NCI-H1417 (cell line): Measurements from ENCODE around the gene C10orf71.
A peak's percentile ranks its signal among the peaks of the same experiment; 100 is the strongest.

ENCODE experiments used
- DNase-seq, 3 experiments: peaks; one replicate each; lab custom pipeline; 2025; lab: John Stamatoyannopoulos, UW

Gene C10orf71

DNA sequence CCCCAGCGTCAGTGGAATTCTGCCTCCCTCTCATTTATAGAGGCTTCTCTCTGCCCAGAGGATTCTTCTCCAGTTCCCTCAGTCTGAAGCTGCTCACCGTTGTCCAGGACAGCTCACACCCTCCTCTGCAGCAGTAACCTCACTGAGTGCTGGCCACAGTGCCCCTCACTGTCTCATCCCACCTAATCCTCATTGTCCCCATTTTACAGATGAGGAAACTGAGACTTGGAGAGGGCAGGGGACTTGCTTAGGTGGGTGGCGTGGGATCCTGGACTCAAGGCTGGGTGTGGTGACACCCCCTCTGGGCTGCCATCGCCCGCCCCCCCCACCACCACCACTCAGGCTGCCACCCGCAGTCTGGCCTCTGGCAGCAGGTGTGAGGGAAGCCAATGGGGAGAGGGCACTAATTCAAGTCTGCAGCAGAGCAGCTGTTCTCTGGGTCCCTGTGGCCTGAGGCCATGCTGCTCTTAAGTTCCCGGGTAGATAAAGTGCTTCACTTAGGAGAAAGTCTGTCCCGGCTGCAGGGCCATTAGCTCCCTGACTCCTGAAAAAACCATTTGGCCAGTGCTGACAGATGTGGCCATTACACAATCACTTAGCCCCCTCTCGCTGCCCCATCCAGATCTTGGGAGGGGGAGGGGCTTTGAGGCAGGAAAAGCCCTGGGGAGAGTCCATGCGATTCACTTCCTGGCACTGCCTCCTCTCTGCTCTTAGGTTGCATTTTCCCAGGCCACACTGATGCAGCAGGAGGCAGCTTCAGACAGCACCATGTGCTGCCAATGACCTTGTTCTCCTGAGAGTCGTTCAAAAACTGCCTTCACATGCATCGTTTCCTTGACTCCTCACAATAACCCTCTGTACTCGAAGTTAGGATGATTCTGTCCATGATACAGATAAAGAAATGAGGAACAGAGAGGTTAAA, 60.6 kb downstream of the C10orf71 start:
- peak in 2 of 3 experiments; percentile 19 to 62 for DNase-seq

DNA sequence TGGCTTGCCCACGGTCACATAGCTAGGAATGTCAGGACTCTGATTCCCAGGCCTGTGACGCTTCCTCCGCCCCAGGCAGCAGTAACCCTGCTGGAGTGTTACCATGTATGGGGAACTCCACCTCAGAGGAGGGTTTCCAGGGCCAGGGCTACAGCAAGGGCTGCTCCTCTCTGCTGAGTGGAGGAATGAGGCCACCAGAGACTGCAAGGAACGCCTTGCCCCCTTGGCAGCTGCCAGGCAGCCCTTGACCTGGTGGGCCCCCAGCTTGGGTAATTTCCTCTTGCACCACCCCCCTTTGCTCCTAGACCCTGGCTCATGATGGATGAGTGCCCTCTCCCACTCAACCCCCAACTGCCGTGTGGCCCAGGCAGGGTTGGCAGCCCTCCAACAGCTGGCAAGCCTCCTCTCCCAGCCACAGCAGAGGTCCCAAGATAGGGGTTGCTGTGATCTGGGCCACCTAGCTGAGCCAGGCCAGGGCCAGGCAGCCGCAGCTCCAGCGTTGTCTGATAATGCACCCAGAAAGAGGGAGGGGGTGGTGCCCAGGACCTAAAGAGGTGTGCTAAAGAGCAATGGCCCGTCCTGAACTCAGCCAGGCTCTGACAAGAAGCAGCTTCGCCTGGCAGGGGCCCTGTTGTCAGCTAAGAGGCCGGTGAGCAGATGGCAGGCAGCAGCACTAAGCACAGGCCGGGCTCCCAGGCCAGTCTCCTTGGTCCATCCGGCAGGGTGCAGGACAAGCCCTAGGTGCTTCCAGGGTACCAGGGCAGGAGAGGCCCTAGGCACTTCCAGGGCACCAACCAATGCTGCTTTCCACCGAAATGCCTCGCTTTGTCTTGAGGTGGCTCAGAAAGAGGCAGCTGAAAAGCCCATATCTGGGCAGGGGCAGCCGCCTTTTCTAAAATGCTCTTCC, 61.6 kb downstream of the C10orf71 start:
- peak in 1 of 3 experiments; percentile 7 for DNase-seq

DNA sequence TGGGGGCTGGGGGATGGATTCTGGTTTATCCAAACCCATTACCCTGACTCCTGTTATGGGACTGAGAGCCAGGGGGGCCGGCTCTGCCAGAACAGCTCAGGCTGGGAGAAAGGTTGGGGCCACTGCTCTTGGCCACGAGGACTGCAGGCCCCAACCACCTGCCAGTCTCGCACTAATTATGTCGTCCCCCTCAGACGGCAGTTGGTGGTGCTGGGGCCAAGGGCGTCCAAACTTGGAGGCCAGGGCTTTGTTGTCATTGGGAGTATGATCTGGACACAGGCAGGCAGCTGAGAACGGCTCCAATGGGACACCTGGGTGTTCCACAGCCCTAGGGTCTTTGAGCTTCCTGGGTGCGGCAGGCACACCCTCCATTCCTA, 62.2 kb downstream of the C10orf71 start:
- no peak for DNase-seq

DNA sequence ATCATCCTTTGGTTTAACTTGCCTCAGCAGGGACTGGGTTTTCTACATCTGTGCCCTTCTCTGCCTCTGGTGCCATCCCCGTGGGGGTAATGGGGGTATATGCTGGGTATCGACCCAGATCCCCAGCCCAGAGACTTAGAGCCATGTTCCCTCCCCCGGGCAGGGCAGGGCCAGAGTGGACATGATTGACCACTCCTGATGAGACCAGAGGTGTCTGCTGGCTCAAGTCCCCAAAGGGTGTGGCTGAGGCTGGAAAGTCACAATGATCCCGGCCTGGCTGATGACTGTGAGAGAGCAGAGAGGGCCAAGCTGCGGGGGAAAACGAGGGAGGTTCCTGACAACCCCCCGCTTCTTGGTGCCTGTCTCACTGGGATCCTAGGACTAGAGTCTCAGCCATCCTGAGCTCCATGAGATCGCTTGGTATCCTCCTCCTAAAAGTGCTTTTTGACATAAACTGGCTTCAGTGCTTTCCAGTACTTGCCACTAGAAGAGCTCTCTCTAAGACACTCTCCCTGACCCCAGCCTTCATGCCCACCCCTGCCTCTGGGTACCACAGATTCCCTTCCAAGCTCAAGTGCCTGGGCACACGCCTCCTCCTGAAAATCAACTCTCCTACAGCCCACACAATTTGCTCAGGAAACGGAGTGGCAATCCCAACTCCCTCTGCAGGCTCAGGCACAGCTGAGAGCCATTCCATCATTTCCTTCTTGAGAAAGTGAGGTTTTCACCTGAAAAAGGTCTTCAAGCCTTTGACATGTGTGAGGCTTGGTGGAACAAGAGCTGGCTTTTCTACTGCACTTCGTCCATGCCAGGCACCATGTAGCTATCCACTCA, 63.0 kb downstream of the C10orf71 start:
- DNase-seq = no peak

DNA sequence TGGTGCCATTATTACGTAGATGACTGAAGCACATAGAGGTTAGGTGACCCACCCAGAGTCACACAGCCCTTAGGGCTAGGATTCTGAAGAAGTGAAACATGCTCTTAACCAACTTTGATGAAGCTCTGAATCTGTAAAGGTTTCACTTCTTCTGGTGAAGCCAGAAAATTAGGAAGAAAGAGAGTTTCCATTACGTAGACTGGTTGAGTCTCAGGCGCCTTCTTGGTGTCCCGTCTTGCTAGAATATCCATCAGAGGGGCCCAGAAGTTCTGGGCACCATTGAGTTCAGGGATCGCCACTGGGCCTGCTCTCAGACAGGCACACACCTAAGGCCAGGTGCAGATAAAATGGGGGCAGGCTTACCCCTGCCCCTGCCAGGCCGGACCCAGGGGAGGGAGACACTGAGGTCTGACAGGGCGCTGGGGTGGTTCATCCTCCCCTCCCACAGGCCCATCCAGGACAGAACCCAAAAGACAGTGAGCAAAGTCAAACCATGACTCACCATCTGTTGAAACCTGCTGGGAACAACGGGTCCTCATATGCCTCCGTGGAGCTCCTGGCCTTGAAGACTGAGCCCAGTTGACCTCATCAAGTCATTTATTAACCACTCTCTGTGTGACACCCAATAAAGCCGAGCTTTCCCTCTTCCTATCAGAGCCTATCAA, 63.8 kb downstream of the C10orf71 start:
- DNase-seq = no peak

DNA sequence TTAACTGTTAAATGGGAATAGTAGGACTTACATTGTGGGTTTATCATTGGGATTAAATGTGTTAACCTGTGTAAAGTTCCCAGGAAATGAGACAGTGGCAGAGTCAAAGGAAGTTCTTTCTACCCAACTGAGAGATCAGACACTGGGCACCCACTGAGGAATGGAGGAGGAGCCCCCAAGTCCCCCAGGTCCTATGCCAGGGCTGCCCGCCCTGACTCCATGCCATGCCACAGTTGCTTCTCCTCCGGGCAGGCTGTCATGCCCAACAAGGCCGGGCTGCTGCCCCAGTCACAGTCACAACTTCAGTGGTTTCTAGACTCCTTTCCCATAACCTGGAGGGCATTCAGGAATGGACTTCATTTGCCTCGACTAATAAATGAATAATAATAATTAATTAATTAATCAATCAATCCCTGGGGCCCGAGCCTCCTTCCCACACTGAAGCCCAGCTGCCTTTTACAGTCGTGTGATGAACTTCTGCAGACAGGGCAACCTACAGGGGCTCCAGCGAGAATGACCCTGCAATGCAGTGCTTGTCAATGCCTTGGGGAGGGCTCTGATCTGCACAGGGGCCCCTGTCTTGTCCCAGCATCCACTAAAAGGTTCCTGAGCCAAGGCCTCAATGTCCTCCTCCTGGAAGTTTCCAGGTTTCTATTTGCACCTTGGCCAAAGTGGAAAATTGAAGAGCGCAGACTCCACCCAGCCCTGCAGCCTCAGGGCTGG, 64.5 kb downstream of the C10orf71 start:
- no peak for DNase-seq

DNA sequence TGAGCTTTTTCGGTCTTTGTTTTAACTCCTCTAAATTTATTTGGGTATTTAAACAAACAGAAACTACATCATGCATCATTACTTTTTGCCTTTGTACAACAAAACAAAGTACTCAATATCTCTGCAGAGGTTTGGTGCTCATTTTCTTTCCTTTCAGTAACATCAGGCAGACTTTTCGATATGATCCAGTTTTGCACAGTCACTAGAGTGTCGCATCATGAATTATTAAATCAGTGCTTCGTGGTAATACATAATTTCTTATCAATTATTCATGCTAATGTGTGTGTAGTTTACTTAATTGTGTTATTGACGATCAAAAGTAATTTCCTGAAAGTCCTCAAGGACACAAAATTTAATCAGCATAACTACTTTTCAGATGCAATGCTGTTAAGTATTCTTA, 65.1 kb downstream of the C10orf71 start:
- DNase-seq = no peak

DNA sequence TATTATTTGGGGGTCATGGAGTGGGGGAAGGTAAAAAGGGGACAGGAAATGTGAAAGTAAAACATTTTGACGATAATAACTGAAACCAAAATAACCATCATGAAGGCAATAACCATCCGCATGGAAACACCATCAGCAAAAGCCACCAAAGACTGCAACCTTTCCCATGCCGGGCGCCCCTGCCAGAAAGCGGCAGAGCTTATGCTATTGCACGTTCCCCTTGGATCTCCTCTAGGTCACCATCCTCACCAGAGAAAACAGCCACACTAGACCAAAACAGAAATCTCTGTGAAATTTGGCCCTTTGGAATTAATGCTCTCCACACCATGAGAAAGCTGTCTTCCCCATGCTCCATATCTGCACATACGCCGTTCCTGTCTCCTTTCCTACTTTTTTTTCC, 65.8 kb downstream of the C10orf71 start:
- DNase-seq = no peak

DNA sequence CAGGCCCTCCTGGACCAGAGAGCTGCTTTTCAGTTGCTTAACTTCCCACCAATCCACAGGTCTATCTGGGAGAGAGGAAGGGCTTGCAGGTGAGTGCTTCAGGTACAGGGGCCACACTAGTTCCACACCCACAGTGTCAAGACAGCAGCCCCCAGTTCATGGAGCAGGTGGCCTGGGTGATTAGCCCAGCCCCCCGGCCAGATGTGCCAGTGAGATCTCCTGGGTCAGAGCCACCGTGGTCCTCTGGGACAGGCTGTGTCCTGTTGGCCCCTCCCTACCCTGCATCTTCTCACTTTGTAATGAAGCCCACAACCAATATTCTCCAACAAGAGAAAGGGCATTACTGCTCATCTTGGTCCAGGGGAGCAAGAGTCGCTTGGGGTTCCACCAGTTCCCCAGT, 66.3 kb downstream of the C10orf71 start:
- no peak for DNase-seq

DNA sequence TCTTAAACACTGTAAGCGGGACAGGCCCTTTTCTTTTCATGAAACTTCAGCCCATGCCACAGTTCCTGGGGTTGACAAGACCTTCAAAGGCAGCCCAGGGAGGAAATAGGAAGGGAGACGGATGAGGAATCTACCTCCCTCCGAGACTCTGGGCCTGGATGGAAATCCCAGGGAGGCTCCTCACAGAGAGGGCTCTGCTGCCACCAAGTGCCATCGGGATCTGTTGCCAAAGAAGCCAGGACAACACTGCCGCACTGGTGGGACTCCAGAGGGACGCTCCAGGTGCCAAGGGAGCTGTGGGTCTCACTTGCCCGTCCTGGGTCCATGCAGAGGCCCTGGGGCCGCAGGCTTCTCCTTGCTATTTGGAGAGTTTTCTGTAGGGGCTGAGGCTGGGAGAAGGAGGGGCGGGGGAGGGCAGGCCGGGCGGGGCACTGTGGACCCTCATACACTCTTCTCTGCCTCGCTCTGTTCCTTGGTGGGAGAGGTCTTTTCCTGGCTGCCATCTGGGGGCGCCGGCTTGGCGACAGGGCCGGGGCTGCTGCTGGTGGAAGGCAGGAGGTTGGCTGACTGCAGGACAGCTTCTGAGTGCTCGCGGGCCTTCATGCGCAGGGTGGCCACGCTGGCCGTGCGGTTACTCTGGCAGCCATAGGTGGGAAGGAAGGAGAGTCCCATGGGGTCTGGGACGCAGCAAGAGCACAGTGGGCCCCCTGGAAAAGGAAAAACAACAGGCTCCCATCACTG, 66.9 kb downstream of the C10orf71 start:
- no peak for DNase-seq

DNA sequence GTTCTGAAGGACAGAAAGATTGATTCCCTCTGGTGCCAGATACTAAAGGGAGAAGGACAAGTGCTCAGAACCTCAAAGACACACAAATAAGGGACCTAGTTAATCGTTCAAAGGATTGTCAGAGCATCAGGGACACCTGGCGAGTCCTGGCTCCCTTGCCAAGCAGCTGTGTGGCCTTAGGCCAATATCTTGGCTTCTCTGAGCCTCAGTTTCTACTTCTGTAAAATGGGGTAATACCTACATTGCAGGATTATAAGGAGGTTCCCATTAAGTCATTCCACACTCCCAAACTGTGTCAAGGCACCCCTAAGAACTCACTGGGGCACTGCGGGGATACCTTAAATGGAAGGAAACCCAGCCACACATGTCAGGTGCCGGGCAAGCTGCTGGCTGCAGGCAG, 67.5 kb downstream of the C10orf71 start:
- no peak for DNase-seq

DNA sequence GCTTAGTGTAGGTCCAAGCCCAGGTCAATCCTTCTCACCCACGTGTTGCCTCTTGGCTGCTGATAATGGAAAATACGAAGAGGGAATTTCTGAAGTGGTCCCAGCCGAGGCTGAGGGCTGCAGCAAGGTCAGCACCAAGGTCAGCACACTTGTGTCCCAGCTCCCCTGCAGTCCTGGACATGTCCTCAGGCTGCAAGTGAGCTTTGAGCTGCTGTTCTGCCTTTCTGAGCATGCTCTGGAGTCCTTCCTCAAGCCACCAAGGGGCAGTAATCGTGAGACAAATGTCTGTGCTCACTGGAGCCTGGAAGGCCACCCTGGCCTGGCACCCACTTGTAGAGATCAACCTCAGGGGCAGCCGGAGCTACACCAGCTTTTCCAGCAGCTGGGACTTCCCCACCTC, 68.6 kb downstream of the C10orf71 start:
- DNase-seq = no peak

DNA sequence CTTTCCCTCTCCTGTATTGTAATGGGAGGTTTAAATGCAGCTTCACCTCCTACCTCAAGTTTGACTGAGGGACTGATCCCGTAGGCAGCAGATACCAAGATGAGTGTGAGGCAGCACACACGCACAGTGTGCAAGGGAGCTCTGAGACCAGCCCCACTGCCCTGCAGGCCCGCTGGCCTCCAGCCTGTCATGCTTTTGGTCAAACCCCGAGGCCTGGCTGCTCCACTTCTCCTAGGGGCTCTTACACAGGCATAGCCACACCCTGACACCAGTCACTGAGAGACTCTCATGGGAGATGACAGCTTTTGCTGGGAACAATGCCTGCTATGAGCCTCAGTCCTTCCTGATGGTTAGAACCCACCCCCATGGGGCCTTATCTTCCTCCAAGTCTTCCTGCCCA, 69.3 kb downstream of the C10orf71 start:
- DNase-seq = no peak

DNA sequence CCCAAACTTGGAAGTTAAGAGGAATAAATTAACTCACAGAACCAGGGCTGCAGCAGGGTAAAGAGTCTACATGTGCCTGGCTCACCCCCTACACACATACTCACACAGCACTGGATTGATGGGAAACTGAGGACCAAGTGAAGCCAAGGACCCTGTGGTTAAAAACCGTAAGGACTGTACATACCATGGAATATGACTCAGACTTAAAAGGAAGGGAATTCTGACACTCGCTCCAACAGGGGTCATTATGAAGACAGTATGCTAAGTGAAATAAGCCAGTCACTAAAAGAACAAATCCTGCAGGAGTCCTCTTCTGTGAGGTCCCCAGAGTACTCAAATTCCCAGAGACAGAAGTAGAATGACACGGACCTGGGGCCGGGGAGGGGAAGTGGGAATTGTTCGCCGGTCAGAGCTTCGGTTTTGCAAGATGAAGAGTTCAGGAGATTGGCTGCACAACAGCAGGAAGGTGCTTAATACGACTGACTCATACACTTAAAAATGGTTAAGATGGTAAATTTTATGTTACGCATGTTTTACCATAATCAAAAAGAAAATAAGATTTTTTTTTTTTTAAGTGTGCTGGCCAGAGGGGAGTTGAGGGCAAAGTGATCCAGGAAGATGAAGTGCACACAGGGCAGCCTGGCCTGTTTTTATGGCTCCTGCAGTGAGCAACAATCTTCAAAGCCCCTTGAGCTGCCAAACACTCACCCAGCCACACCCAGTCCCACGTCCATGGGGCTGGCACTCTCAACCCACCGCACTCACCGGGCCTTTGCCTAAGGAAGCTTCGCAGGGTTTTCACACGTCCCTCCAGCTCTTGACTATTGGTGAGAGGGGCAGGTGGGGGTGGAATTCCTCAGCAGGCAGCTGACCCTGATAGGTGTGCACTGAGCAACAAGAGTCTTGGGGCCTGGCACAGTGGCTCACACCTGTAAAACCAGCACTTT, 70.5 kb downstream of the C10orf71 start:
- DNase-seq = no peak

DNA sequence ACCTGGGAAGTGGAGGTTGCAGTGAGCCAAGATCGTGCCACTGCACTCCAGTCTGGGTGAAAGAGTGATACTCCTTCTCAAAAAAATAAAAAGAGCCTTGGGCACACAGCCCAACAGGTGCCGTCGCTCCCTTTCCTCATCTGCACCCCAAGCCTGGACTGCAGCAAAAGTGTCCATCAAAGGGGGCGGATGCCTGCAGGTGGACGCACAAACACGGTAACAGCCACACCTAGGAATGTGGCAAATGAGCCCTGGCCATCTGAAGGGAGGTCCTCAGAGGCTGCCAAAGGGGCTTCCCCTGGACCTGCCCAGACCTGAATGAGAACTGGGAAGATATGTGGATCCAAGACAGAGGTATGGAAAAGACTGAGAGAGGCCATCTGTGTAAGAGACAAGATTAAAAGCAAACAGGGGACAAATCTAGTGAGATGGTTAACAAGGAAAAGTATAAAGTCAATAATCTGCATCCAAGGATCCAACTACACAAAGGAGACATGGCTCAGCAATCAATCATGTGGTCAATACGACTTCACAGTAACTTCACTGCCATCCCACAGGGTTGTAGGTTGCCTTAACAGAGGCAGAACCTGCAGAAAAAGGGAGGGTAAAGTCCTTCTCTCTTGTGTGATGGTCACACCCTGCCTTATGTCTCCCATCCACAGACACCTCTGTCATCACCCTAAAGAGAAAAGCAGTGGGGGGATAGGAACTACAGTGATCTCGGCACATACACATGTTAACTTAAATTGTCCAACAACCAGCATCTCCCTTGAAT, 71.5 kb downstream of the C10orf71 start:
- no peak for DNase-seq

DNA sequence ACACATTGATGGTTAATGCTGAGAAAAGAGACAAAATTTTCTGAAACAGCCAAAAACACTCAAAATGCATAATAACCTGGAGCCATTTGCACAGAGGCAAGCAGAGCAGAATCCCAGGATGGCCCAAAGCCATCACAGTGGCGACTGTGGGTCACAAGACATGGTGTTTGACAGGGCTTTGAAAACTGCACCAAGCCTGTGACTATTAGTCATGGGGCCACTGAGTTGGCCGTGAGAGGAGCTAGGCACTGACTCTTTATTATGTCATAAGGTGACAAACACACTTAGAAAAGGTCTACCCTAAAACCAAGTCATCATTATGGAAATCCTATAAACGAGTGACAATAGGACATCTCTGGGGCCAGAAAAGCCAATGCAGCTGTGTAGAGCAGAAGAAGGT, 73.0 kb downstream of the C10orf71 start:
- DNase-seq = no peak

DNA sequence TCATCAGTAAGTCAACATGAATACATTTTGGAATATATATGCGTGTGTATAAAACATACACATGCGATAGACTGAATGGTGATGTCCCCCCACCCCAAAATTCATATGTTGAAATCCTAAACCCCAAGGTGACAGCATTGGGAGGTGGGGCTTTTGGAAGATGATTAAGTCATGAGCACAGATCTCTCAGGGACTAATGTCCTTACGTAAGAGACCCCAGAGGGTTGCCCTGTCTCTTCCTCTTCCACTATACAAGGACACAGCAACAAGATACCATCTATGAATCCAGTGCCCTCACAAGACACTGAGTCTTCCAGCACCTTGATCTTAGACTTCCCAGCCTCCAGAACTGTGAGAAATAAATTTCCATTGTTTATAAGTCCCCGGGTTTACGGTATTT, 74.4 kb downstream of the C10orf71 start:
- no peak for DNase-seq

DNA sequence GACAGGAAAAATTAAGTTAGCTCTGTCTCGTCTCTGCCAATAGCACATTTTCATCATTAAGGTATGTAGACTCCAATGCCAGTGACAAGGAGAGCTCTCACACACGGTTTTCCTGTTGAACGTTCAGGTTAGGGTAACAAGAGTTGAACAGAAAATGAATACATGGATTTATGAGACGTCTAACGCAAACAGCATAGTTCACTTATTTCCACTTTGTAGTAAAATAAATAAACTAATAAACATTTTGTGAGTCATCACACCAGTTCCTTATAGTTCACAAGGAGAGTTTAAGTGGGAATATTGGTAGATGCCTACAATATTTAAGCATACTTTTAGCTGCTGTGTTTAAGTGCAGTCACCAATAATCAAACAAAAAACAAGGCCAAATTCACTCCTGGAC, 75.8 kb downstream of the C10orf71 start:
- DNase-seq = no peak
